GM18502 (cell line): ENCODE measurements around the gene NCOA5.
"Not testable (repeated sequence)": the region's sequence is repeated elsewhere in the genome, so short reads cannot be mapped to it uniquely, and the experiment has no call there.

ENCODE experiments used
- ATAC-seq: cut with Tn5 transposase; IDR thresholded peaks from one replicate; pipeline ENCODE4 v1.9.1; 2021; ENCODE audit warnings: mild to moderate bottlenecking; ENCODE audit not compliant: unreplicated experiment, poor library complexity

NCOA5 gene

DNA sequence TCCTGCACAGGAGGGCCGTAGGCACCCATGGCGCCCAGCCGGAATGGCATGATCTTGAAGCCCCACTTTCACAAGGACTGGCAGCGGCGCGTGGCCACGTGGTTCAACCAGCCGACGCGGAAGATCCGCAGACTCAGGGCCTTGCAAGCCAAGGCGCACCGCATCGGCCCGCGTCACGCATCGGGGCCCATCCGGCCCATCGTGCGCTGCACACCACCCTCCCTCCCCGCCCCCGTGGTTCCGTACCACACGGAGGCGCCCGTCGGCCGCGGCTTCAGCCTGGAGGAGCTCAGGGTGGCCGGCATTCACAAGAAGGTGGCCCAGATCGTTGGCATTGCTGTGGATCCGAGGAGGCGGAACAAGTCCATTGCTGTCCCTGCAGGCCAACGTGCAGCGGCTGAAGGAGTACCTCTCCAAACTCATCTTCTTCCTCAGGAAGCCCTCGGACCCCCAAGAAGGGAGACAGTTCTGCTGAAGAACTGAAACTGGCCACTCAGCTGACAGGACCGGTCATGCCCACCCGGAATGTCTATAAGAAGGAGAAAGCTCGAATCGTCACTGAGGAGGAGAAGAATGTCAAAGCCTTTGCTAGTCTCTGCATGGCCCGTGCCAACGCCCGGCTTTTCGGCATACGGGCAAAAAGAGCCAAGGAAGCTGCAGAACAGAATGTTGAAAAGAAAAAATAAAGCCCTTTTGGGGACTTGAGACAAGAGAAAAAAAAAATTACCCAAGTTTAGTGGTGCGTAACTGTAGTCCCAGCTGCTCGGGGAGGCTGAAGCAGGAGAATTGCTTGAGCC is 9.9 kb upstream of the NCOA5 start:
- ATAC-seq = no peak

DNA sequence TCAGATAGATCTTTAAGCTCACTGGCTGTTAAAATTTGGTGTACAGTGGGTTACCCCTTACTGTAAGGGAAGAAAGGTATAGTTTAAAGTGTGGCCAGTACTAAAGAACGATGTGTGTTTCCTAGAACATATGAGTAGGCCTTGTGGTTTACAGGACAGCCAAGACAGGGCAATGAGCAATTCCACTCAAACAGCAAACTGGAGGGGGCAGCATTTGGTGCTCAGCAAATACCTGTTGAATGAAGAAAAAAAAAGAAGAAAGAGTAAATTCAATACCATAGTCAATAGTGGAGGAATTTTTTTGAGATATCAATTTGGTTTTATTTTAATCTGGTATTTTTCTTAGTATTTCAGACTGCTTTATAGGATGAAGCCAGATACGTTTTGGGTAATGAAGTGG is 3.8 kb upstream of the NCOA5 start:
- ATAC-seq = no peak

DNA sequence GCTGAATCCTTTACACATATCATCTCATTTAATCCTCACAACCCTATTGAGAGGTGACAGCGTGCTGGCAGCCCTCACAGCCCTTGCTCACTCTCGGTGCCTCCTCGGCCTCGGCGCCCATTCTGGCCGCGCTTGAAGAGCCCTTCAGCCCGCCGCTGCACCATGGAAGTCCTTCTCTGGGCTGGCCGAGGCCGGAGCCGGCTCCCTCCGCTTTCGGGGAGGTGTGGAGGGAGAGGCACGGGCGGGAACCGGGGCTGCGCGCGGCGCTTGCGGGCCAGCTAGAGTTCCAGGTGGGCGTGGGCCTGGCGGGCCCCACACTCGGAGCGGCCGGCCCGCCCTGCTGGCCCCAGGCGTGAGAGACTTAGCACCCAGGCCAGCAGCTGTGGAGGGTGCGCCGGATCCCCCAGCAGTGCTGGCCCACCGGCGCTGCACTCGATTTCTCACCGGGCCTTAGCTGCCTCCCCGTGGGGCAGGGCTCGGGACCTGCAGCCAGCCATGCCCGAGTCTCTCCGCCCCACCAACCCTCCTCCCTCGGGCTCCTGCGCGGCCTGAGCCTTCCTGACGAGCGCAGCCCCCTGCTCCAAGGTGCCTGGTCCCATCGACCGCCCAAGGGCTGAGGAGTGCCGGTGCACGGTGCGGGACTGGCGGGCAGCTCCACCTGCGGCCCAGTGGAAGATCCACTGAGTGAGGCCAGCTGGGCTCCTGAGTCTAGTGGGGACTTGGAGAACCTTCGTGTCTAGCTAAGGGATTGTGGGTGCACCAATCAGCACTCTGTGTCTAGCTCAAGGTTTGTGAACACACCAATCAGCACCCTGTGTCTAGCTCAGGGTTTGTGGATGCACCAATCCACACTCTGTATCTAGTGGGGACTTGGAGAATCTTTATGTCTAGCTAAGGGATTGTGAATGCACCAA is 2.1 kb upstream of the NCOA5 start:
- ATAC-seq = not testable (repeated sequence)

DNA sequence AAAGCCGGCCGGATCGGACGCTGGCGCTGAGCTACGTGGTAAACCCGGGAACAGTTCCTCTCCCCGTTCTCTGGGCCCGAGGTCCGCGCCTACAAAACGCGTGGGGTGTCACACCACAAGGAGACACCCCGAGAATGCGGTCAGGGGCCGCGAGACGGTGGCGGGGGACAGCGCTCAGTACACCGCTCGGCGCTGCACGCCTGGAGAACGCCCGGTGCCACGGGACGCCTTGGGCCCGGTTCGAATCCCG is 670 bp downstream of the NCOA5 start:
- ATAC-seq = no peak

DNA sequence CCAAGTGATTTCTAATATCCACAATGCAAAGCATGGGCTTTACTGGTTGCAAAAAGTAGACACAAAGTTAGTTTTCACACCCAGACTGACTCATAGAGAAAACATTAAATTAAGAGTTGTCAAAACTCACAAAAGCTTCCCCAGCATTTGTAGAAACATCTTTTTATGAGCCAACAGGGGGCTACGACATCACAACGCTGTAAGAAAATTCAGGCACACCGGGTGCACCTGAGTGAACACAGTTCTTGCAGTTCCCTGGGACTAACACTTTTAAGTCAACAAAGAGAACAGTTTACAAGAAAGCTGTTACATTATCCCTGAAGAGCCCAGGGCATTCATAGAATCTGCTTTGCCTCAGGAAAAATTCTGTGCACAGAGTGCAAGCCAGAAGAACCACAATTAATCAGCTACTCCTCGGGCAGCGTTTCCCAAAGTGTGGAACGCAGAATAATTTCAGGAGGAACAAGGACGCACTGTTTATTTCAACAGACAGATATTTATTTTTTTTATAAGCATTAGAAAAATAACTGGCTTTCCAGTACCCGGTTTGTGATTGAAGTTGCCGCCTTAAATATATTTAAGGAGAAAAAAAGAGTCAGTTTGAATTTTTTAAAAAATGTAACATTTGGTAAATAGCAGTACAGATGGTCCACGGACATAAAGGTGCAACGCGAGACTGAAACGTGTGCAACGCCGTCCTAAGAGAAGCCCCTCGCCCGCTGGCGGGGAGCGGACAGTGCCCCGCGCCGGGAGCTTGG is 1.2 kb downstream of the NCOA5 start:
- no peak for ATAC-seq

DNA sequence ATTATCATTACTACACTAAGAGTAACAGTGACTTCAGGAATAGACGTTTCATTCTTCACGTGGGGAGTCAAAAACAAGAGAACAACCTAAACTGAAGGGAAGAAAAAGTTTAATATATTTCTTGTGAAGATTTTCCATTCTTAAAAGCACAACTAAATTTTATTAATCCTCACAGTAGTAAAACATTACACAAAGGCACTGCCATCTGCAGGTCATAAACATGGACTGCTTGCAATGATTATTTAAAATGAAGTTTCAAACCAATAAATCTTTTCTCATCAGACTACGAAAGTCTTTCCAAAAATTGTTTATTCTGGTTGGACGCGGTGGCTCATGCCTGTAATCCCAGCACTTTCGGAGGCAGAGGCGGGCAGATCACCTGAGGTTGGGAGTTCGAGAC is 2.6 kb downstream of the NCOA5 start:
- no peak for ATAC-seq

DNA sequence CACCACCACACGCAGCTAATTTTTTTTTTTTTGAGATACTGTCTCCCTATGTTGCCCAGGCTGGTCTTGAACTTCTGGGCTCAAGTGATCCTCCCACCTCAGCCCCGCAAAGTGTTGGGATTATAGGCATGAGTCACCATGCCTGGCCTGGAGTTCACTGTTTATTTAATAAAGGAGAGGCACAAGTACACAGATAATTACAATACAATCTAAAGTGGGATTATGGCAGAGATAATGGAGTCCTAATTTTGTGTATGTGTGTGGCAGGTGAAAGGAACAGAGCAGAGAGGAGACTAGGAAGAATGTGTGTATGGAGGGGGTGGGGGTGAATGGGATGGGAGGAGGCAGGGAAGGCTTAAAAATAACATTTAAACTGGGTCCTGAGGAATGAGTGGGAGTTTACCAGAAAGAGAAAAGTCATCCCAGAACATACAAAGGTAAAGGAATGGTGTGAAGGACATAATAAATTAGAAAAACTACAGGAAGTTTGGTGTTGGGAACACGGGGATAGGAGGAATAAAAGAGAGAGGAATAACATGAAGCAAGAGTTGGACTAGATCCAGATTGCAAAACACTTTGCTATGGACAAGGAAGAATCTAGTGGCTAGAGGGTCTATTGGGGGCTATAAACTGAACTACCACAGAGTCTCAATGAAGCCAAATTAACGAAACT is 4.4 kb downstream of the NCOA5 start:
- ATAC-seq = no peak

DNA sequence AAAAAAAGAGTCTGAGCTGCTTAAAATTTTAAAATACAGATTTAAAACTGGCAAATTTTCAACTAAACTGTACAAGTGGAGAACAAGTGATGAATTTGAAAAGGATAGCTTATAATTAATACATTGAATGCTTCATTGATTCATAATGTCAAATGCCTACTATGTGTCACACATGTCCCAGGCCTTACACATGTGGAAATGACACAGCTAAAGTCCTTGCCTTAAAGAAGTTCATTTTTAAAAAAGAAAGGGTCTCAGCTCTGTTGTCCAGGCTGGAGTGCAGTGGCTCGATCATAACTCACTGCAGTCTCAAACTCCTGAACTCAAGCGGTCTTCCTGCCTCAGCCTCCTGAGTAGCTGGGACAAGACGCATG is 5.0 kb downstream of the NCOA5 start:
- no peak for ATAC-seq

DNA sequence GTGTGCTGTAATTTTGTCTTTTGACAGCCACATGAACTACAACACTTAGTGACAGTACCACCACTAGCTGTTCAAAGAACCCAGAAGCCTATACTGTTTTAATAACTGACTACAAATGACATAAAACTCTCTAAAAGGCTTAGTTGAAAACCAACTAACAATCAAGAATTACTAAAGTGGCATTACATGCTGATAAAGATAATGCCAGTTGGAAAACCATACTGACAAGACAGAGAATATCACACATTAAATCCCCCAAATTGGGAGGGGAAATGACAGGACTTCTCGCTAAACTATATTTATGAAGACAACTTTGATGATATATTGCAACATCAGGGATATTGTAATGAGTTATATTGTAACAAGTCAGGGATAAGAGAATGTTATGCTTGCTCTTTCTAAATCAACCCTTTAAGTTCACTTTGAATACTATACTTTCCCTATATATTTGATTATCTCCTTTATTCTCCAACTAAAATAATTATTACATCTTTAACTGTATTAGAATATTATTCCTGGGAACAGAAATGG is 6.2 kb downstream of the NCOA5 start:
- no peak for ATAC-seq

DNA sequence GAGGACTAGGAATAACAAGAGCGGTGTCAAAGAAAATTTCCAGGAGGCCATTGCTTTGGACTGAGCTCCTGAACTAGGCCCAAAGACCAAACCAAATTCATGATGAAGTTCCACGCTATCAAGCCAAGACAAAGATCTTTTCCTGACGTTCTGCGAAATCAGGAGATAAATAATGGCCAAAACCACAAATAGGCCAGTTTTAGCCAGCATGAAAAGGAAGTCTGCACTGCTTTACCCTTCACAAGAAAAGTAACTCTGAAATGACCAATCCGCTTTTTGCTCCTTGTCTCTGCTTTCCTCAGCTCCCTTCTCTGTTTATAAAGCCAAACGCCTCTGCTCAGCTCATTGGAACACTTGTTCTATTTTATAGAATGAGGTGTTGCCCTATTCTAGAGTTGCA is 6.7 kb downstream of the NCOA5 start:
- ATAC-seq = no peak

DNA sequence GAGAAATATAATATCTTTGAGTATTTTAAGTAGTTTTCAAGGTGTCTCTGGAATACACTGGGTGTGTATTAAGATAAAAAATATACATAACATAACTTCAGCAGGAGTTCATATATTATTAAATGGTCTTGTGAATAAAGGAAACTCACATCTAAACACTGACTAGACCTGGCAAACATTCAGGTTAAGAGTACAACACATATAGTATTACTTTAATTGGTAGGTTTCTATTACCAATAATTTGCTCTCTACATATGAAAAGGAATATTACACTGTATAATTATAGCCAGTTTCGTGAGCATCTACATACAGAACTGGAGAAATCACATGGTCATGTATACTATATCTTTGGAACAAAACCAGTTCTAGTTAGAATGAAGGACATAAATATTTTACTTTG is 8.7 kb downstream of the NCOA5 start:
- ATAC-seq = no peak

DNA sequence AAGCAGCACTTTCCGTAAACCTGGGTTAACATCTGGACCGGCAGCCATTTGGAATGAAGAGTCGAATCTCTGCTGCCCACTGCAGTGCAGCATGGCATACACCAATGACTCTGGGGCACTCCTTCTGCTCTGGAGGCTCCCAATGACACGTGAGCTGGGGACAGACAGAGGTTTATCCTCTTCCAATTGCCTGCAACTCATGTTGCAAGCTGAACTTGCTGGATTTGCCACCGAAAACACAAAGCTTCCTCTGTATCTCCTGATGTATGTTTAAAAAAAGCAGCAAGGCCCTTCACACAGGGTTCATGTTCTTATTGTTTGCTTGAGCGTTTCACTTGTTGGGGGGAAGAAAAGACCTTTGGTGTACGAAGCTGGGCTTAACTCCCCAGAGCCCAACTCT is 10.8 kb downstream of the NCOA5 start:
- ATAC-seq = no peak

DNA sequence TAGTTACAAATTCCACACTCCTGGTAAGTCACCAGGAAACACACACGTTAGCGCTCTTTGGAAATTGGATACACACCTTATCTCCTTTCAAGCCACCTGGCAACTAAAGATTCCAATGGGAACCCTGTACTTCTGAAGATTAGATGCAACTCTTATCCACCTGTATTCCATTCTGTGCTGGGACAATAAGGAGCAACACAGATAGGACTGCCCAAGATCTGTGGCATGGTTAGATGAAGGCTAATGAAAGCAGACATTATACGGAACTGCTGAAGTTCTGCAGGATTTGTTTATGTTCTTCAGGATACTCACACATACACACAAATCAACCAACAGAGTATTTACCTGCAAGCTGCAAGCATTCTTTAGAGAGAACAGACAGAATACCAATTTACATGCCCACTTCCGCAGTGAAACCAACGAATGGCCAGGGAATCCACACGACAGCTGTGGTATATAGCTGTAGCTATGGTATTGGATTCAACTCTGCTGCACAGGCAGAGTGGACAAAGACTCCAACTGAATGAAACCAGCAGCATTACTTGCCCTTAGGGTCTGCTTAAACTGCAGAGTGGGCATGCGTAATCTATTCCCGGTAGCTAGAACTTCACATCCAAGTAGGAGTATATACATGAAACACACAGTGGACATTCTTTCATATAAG is 12.0 kb downstream of the NCOA5 start:
- ATAC-seq = no peak

DNA sequence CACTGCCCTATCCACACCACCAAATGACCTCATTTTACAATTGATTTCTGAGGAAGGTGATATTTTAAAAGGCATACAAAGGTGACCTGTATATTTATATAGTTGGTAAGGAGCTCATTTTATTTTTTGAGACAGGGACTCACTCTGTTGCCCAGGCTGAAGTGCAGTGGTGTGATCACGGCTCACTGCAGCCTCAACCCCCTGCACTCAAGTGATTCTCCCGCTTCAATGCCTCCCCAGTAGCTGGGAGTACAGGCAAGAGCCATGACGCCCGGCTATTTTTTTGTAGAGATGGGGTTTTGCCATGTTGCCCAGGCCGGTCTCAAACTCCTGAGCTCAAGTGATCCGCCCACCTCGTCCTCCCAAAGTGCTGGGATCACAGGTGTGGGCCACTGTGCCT is 13.0 kb downstream of the NCOA5 start:
- no peak for ATAC-seq

DNA sequence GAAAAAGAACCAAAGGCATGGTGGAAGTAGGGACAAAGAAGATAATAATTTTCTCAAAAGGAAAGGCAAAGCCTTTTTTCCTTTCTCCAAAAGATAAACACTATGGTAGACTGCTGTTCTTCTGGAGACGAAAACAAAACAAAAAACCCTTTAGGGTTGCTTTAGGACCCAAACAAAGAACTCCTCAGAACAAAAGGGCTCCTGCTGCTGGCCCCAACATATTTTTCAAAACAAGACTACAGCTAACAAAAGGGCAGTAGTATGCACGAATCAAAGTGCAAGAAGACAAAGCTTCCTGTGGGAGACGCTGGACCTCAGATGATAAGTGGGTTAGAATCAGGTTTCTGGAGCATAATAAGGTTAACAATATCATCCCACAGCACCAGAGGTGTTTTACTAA is 15.8 kb downstream of the NCOA5 start:
- ATAC-seq = no peak

DNA sequence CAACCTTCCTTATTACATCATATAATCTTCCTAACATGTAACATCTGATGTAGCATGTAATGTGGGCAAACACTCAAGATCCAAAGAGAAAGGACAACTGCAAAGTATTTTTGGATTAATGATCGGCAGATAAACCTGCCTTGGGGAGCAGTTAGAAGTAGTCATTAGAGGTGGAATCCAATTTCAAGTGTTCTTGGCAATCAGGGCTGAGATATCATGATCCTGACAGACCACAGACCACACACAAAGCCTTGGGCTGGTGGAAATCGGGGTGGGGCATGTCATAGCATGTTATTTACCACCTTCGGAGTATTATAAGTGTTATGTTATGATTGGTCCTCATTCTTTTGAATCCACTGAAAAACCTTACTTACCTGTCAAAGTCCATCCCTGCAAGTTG is 16.3 kb downstream of the NCOA5 start:
- no peak for ATAC-seq

DNA sequence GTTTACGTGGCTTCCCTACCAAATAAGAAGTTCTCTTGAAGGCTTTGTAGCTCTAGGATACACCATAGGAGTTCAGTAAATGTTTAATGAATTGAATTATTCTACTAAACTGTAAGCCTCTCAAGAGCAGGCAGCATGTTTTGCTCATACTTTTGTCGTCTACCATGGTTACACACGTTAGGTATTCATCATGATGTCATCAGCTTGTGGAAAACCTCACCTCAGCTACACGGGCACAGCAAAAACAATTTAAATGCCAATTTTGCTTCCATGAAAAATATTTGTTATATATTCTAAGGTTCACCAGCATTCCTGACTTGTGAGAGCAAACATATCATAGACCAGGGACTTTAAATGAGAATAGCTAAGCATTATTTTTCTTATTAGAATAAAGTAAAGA is 16.7 kb downstream of the NCOA5 start:
- ATAC-seq = no peak

DNA sequence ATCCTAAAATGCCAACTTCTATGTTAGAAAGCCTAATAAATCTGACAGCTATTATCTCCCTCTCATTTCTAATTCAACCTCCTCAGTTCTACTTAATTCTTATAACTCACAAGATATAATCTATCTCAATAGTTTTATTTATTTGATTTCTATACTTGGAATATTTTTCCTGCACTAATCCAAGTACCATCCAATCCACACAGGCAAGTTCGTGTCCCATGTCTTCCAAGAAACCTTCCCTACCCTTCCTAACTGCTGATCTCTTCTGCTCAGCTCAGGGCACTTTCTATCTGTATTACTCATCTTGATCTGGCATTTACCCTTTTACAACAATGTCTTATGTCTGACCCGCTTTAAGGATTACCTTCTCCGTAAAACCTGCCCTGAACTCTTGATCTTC is 18.2 kb downstream of the NCOA5 start:
- no peak for ATAC-seq

DNA sequence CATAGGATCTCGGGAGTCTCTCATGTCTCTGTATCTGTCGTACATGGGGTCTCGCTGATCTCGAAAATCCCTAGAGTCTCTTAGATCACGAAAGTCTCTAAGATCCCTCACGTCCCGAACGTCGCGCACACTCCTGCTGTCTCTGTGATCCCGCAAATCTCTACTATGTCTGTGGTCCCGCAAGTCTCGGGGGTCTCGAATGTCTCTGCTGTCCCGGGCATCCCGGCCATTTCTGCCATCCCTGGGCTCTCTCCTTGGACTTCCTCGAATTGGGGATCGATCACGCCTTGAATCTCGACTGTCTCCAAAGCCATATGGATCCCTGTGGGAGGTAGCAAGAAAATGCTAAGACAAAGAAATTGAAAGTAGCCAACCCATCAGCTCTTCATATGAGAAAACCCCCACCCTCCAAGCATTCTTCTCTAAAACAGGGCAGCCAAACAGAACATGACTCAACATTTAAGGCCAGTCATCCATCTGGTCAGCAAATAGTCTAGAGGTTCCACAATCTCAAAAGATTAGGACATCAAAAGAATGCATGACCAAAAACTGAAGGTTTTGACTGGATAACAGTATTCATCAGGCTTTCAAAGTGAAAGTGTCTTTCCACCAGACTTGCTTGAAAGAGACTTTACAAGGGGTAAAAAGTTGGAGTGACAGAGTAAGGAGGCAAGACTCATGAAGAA is 19.4 kb downstream of the NCOA5 start:
- no peak for ATAC-seq
